OCI-LY3 (cell line): ENCODE results near the gene CA4.
"Not testable (repeated sequence)": the region's sequence is repeated elsewhere in the genome, so short reads cannot be mapped to it uniquely, and the experiment has no call there.

Experiments
- CTCF ChIP-seq: fragments of 200-600, 300-600 bp; sonication (generic); IDR thresholded peaks from 2 replicates; pipeline ENCODE4 v1.5.1; 2014; ENCODE audit warnings: antibody characterized with exemption, low read length, low read depth
- EZH2phosphoT487 ChIP-seq: fragments of 200-600 bp; shearing (Covaris generic); IDR thresholded peaks from 2 replicates; pipeline ENCODE4 v1.6.1; 2018; ENCODE audit warnings: antibody characterized with exemption, mixed run types, low read depth

GRCh38 chr17:60174767-60175166 lies 25.0 kb downstream of the CA4 start:
- peak; percentile 31 for TF ChIP-seq CTCF
- TF ChIP-seq EZH2phosphoT487: not testable (repeated sequence)
